Activated CD8-positive, alpha-beta T cell treated with anti-CD3 and anti-CD28 coated beads for 36 hours (primary cell): ENCODE data around the gene KRTAP20-3. TPM values are rescaled to one million over a fixed set of nuclear protein-coding genes. Genes with fewer than 3 reads are reported as not detected.

Experiments used
- ATAC-seq: fragments of 200-7000 bp; cut with Tn5 transposase; one replicate; pipeline ENCODE4 v1.10.0; 2021; ENCODE audit warnings: mild to moderate bottlenecking, moderate library complexity
- CTCF ChIA-PET: fragments of 350-600 bp; sonication (Branson Sonifier 250); formaldehyde crosslinking; loops from one replicate; lab custom pipeline; 2021; ENCODE audit warnings: antibody characterized with exemption; lab: Charles Lee
- POLR2A ChIA-PET: fragments of 350-600 bp; sonication (Branson Sonifier 250); formaldehyde crosslinking; loops from one replicate; lab custom pipeline; 2021; ENCODE audit warnings: antibody characterized with exemption; lab: Charles Lee
- DNase-seq: peaks from one replicate; pipeline ENCODE4 v3.0.0-alpha.2; 2020
- H3K27ac Mint-ChIP-seq: one replicate; pipeline ENCODE4 v1.8.0; 2021; ENCODE audit warnings: mild to moderate bottlenecking, mixed read lengths
- H3K27me3 Mint-ChIP-seq: one replicate; pipeline ENCODE4 v1.8.0; 2021; ENCODE audit warnings: mixed read lengths
- H3K36me3 Mint-ChIP-seq: one replicate; pipeline ENCODE4 v1.8.0; 2021; ENCODE audit warnings: low read depth, mixed read lengths
- H3K4me1 Mint-ChIP-seq: one replicate; pipeline ENCODE4 v1.8.0; 2021; ENCODE audit warnings: low read depth, mixed read lengths
- H3K4me3 Mint-ChIP-seq: one replicate; pipeline ENCODE4 v1.8.0; 2021; ENCODE audit warnings: mild to moderate bottlenecking, moderate library complexity, mixed read lengths
- H3K9me3 Mint-ChIP-seq: one replicate; pipeline ENCODE4 v1.8.0; 2021; ENCODE audit warnings: mixed read lengths
- intact Hi-C: fragments of 100-400 bp; cut with micrococcal nuclease; formaldehyde crosslinking; loops from one replicate; pipeline ENCODE4 v1.10.0; 2022
- total RNA-seq, 2 experiments: library from RNA; stranded (reverse); gene quantifications; one replicate each; pipeline ENCODE4 v1.2.3, GENCODE V29; 2021
- TF ChIP-seq, protein P1 (sequence below): fragments of 200-600 bp; IDR thresholded peaks from one replicate; pipeline ENCODE4 v1.8.0; 2022; ENCODE audit warnings: antibody characterized with exemption, mild to moderate bottlenecking

The KRTAP20-3 gene
- total RNA-seq, 2 experiments from 2014 or later, result not detected

DNA sequence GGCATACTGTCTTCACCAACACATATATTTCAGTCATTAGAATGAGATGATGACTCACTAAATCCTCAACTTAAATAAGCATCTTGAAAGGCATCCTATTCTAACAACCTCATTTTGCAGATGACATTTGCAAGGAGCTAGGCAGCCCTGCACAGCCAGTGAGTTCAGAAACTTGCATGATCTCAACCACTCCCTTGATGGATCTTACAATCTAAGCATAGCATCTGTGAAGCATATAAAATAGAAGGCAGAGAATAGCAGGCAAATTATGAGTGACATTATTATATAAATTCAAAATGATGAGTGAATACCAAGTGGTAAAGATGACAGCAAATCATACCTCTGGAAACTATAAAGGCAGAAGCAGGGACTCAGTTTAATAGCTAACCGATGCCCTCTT is 31.6 kb downstream of the KRTAP20-3 start:
- CTCF ChIA-PET, result no interaction called here
- H3K27me3 Mint-ChIP-seq, result peaks cover 4% of the 10 kb centered on the region
- POLR2A ChIA-PET, result interaction anchor here (1.3 kb wide), 1 partner anchor 17 kb away, joined by 3 read pairs; no protein-coding TSS in a partner anchor
- intact Hi-C loops, result no loop called here
- no peak for ATAC-seq
- H3K4me1 Mint-ChIP-seq, result no peaks in the 10 kb centered on the region
- H3K36me3 Mint-ChIP-seq, result no peaks in the 10 kb centered on the region
- peaks cover 5% of the 10 kb centered on the region for H3K9me3 Mint-ChIP-seq
- H3K4me3 Mint-ChIP-seq, result no peak overlapping the region
- TF ChIP-seq, protein P1, sequence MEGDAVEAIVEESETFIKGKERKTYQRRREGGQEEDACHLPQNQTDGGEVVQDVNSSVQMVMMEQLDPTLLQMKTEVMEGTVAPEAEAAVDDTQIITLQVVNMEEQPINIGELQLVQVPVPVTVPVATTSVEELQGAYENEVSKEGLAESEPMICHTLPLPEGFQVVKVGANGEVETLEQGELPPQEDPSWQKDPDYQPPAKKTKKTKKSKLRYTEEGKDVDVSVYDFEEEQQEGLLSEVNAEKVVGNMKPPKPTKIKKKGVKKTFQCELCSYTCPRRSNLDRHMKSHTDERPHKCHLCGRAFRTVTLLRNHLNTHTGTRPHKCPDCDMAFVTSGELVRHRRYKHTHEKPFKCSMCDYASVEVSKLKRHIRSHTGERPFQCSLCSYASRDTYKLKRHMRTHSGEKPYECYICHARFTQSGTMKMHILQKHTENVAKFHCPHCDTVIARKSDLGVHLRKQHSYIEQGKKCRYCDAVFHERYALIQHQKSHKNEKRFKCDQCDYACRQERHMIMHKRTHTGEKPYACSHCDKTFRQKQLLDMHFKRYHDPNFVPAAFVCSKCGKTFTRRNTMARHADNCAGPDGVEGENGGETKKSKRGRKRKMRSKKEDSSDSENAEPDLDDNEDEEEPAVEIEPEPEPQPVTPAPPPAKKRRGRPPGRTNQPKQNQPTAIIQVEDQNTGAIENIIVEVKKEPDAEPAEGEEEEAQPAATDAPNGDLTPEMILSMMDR, result no peak
- DNase-seq, result no peak
- no peak overlapping the region for H3K27ac Mint-ChIP-seq

DNA sequence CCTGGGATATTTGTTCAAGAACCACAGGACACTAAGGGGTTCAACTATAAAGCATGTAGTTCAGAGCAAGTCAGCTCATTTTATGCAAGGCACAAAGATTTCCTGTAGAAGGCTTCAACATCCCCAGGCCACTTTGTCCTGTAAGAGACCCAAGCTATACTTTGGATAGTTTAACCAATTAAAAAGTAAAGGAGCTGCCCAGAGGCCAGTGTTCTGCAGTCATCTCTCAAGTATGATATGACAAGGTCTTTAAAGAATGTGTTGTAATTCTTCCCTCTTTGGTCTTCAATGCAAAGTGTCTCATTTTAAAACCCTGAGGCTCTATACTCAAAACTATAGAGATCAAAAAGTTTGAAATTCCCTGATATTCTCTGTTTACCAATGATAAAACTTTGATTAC is 34.1 kb downstream of the KRTAP20-3 start:
- Mint-ChIP-seq H3K27me3 (no peaks in the 10 kb centered on the region), H3K36me3 (no peaks in the 10 kb centered on the region), H3K9me3 (no peaks in the 10 kb centered on the region), H3K4me3 (no peak overlapping the region), H3K4me1 (no peaks in the 10 kb centered on the region), H3K27ac (no peak overlapping the region)
- ATAC-seq (no peak), DNase-seq (no peak)
- TF ChIP-seq, protein P1, result no peak
- CTCF ChIA-PET, result no interaction called here
- POLR2A ChIA-PET, result no interaction called here
- intact Hi-C loops, result no loop called here

DNA sequence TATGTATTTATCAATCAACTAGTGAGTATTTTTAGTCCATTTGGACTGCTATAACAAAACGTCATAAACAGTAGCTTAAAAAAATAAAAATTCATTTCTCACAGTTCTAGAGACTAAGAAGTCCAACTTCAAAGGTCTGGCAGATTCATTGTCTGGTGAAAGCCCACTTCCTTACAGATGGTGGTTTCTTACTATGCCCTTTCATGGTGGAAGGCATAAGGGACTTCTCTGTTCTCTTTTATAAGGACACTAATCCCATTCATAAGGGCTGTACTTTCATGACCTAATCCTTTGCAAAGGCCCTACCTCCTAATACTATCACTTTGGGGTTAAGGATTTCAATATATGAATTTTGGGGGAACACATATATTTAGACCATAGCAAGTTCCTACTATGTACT is 37.9 kb downstream of the KRTAP20-3 start:
- Mint-ChIP-seq H3K27ac (no peak overlapping the region), H3K4me3 (no peak overlapping the region), H3K4me1 (no peaks in the 10 kb centered on the region), H3K36me3 (no peaks in the 10 kb centered on the region), H3K27me3 (no peaks in the 10 kb centered on the region), H3K9me3 (no peaks in the 10 kb centered on the region)
- POLR2A ChIA-PET, result no interaction called here
- TF ChIP-seq, protein P1, result no peak
- DNase-seq, result no peak
- ATAC-seq, result no peak
- CTCF ChIA-PET, result no interaction called here
- intact Hi-C loops, result no loop called here

DNA sequence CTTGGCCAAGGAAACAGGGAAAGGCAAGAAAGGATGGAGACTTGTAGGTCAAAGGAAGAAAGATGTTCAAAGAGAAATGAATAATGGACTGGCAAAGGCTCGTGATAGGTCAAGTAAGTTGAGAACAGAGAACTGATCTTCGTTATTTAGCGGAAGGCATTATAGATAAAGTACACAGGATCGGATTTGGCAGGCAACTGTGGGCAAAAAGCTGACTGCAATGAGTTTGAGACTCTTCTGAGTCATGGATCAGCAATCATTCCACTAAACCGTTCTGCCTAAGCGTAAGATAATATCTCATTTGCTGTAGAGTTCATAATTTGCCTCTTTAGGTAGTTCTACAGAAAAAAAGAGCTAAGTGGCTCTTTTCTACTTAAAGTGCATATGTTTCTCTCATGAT is 41.8 kb downstream of the KRTAP20-3 start:
- TF ChIP-seq, protein P1, result no peak
- POLR2A ChIA-PET, result no interaction called here
- H3K27ac Mint-ChIP-seq, result no peak overlapping the region
- H3K4me1 Mint-ChIP-seq, result no peaks in the 10 kb centered on the region
- no peaks in the 10 kb centered on the region for H3K36me3 Mint-ChIP-seq
- no peak overlapping the region for H3K4me3 Mint-ChIP-seq
- ATAC-seq (no peak), DNase-seq (no peak)
- H3K27me3 Mint-ChIP-seq, result no peaks in the 10 kb centered on the region
- CTCF ChIA-PET, result no interaction called here
- H3K9me3 Mint-ChIP-seq, result no peaks in the 10 kb centered on the region
- intact Hi-C loops, result no loop called here

DNA sequence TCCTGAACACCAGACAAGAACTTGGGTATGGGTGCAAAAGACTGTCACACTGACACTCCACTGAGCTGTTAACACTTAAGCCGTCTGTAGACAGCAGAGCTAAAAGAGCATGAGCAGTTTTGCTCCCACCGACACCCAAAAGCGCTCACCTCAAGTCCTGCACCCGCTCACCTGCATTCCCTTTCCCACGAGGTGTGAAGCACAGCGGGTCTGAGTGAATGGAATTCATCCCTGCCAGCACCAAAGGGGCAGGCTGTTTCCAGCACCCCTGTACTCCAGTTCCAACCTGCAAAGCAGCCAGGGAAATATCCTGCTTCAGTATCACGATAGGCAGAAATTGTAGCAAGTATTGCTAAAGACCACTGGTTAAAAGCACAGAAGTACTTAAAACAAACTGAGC is 47.2 kb downstream of the KRTAP20-3 start:
- no peak overlapping the region for H3K27ac Mint-ChIP-seq
- H3K4me1 Mint-ChIP-seq, result no peaks in the 10 kb centered on the region
- peaks cover 3% of the 10 kb centered on the region for H3K9me3 Mint-ChIP-seq
- H3K27me3 Mint-ChIP-seq, result no peaks in the 10 kb centered on the region
- no peaks in the 10 kb centered on the region for H3K36me3 Mint-ChIP-seq
- TF ChIP-seq, protein P1, result no peak
- ChIA-PET POLR2A (no interaction called here), CTCF (no interaction called here)
- intact Hi-C loops, result no loop called here
- ATAC-seq (no peak), DNase-seq (no peak)
- H3K4me3 Mint-ChIP-seq, result no peak overlapping the region

Other genes starting within 250 kb of the KRTAP20-3 start
- gene KRTAP13-1, start 246.8 kb upstream of the KRTAP20-3 start, total RNA-seq, result not detected
- not detected for gene KRTAP13-3, start 216.9 kb upstream of the KRTAP20-3 start, total RNA-seq
- gene KRTAP13-4, start 212.6 kb upstream of the KRTAP20-3 start, total RNA-seq, result not detected
- gene KRTAP15-1, start 202.6 kb upstream of the KRTAP20-3 start, total RNA-seq, result not detected
- gene KRTAP19-1, start 162.5 kb upstream of the KRTAP20-3 start, total RNA-seq, result not detected
- not detected for gene KRTAP19-2, start 155.4 kb upstream of the KRTAP20-3 start, total RNA-seq
- not detected for gene KRTAP19-3, start 150.9 kb upstream of the KRTAP20-3 start, total RNA-seq
- gene KRTAP19-4, start 145.7 kb upstream of the KRTAP20-3 start, total RNA-seq, result not detected
- gene KRTAP19-5, start 140.7 kb upstream of the KRTAP20-3 start, total RNA-seq, result not detected
- not detected for gene KRTAP19-6, start 101.0 kb upstream of the KRTAP20-3 start, total RNA-seq
- not detected for gene KRTAP19-7, start 81.5 kb upstream of the KRTAP20-3 start, total RNA-seq
- gene KRTAP22-2, start 52.5 kb upstream of the KRTAP20-3 start, total RNA-seq, result not detected
- not detected for gene KRTAP6-3, start 50.4 kb upstream of the KRTAP20-3 start, total RNA-seq
- not detected for gene KRTAP6-2, start 44.0 kb upstream of the KRTAP20-3 start, total RNA-seq
- gene KRTAP22-1, start 41.8 kb upstream of the KRTAP20-3 start, total RNA-seq, result not detected
- gene KRTAP6-1, start 28.9 kb upstream of the KRTAP20-3 start, total RNA-seq, result not detected
- not detected for gene KRTAP20-1, start 26.4 kb upstream of the KRTAP20-3 start, total RNA-seq
- gene KRTAP20-4, start 22.2 kb upstream of the KRTAP20-3 start, total RNA-seq, result not detected
- gene KRTAP20-2, start 7.7 kb upstream of the KRTAP20-3 start, total RNA-seq, result not detected
- gene KRTAP21-3, start 75.9 kb downstream of the KRTAP20-3 start, total RNA-seq, result not detected
- gene KRTAP21-2, start 104.4 kb downstream of the KRTAP20-3 start, total RNA-seq, result not detected
- not detected for gene KRTAP21-1, start 112.6 kb downstream of the KRTAP20-3 start, total RNA-seq
- gene KRTAP8-1, start 170.4 kb downstream of the KRTAP20-3 start, total RNA-seq, result not detected
- gene KRTAP7-1, start 186.9 kb downstream of the KRTAP20-3 start, total RNA-seq, result not detected
- gene KRTAP11-1, start 238.7 kb downstream of the KRTAP20-3 start, total RNA-seq, result not detected